Right atrium auricular region (tissue), 2 donors: ENCODE data around the gene INTS15. TPM values are rescaled to one million over a fixed set of nuclear protein-coding genes. Genes with fewer than 3 reads are reported as not detected.

ENCODE experiments used
- DNase-seq: peaks from one replicate; pipeline ENCODE4 v3.0.0-alpha.2; 2019; ENCODE audit warnings: low spot score
- H3K27ac ChIP-seq, 2 donors: fragments of 200-600 bp; sonication (generic); 1 replicate in 1 of 2; 2 replicates in 1 of 2; pipeline ENCODE4 v1.5.1; 2016 to 2019
- H3K27me3 ChIP-seq, 2 donors: fragments of 200-600 bp; sonication (generic); one replicate each; pipeline versions ENCODE4 v1.5.1 to v1.6.0; 2017 to 2019
- H3K36me3 ChIP-seq: fragments of 200-600 bp; sonication (generic); one replicate; pipeline ENCODE4 v1.5.1; 2016
- H3K4me1 ChIP-seq, 2 donors: fragments of 200-600 bp; sonication (generic); one replicate each; pipeline versions ENCODE4 v1.5.1 to v1.6.0; 2017 to 2019
- H3K4me3 ChIP-seq, 2 donors: fragments of 200-600 bp; sonication (generic); 1 replicate in 1 of 2; 2 replicates in 1 of 2; pipeline ENCODE4 v1.5.1; 2017 to 2019; ENCODE audit warnings: mild to moderate bottlenecking in 1 of 2, moderate library complexity in 1 of 2
- H3K9me3 ChIP-seq, 2 donors: fragments of 200-600 bp; sonication (generic); one replicate each; pipeline ENCODE4 v1.5.1; 2019
- total RNA-seq, 2 donors: library from RNA; depleted of rRNA; stranded (reverse); fragments of >200 nt; gene quantifications; one replicate each; pipeline ENCODE4 v1.1.0, GENCODE V29; 2016
- TF ChIP-seq, protein P1 (sequence below), 2 donors: fragments of 200-600 bp; sonication (generic); IDR thresholded peaks; one replicate each; pipeline ENCODE4 v1.5.1; 2019; ENCODE audit warnings: antibody characterized with exemption in 2 of 2

Gene INTS15
- total RNA-seq, 2 donors from 2014 or later: 12.5 to 19.5 TPM

DNA sequence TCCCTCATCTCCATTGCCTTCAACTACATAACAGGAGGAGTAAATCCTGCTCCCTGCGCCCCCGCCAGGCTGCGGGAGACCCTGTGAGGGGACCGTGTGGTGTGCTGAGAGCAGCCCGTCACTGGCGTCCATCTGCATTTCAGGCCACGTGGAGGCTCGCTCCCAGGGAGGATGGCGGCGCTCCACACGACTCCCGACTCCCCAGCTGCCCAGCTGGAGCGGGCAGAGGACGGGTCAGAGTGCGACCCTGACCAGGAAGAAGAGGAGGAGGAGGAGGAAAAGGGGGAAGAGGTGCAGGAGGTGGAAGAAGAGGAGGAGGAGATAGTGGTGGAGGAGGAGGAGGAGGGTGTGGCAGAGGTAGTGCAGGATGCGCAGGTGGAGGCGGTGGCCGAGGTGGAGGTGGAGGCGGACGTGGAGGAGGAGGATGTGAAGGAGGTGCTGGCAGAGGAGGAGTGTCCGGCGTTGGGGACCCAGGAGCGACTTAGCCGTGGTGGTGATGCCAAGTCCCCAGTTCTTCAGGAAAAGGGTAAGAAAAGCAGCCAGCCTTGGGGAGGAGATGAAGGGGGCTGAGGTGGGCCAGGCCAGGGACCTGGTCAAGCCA, 52.5 kb downstream of the INTS15 start:
- peaks cover 0 to 13% of the 10 kb centered on the region in 2 donors for H3K4me1 ChIP-seq
- TF ChIP-seq, protein P1, sequence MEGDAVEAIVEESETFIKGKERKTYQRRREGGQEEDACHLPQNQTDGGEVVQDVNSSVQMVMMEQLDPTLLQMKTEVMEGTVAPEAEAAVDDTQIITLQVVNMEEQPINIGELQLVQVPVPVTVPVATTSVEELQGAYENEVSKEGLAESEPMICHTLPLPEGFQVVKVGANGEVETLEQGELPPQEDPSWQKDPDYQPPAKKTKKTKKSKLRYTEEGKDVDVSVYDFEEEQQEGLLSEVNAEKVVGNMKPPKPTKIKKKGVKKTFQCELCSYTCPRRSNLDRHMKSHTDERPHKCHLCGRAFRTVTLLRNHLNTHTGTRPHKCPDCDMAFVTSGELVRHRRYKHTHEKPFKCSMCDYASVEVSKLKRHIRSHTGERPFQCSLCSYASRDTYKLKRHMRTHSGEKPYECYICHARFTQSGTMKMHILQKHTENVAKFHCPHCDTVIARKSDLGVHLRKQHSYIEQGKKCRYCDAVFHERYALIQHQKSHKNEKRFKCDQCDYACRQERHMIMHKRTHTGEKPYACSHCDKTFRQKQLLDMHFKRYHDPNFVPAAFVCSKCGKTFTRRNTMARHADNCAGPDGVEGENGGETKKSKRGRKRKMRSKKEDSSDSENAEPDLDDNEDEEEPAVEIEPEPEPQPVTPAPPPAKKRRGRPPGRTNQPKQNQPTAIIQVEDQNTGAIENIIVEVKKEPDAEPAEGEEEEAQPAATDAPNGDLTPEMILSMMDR (IDR thresholded peaks at IDR 0.05): no peak
- H3K27me3 ChIP-seq: no peaks in the 10 kb centered on the region
- no peak overlapping the region for H3K27ac ChIP-seq
- no peaks in the 10 kb centered on the region for H3K9me3 ChIP-seq
- peaks cover 58% of the 10 kb centered on the region for H3K36me3 ChIP-seq
- DNase-seq: no peak
- H3K4me3 ChIP-seq: no peak overlapping the region

DNA sequence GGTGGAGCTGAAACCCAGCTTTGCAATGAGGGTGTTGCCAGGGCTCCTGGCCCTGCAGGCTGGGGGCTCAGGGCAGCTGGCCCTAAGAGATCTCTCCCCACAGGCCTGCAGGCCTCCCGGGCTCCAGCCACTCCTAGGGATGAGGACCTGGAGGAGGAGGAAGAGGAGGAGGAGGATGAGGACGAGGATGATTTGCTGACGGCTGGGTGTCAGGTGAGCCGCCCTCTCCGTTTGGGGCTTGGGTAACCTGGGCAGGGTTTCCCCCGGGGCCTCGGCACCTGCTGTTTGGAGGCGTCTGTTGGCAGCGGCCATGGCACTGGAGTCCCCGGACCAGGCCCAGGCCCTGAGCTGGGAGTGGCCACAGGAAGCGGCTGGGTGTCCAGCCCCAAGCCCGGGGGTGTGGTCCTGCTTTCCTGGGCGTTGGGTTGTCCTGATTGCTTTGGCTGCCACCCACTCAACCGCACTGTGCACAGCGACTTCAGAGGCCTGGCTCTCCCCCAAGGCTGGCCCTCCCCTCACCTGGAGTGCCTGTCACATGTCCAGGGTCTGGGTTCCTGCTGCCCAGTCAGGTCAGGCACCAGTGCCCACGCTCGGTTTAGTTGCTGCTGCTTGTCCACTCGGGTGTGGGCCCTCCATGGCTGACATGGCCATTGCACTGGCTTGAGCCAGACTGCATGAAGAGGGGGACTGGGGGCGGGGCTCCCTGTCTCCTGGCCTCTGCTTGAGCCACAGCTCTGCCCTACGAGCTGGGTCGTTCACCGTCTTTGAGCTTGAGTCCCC, 53.2 kb downstream of the INTS15 start:
- no peak for DNase-seq
- H3K4me3 ChIP-seq: no peak overlapping the region
- no peaks in the 10 kb centered on the region for H3K9me3 ChIP-seq
- peaks cover 58% of the 10 kb centered on the region for H3K36me3 ChIP-seq
- no peaks in the 10 kb centered on the region for H3K27me3 ChIP-seq
- no peak overlapping the region for H3K27ac ChIP-seq
- TF ChIP-seq, protein P1 (IDR thresholded peaks at IDR 0.05): no peak
- peaks cover 0 to 9% of the 10 kb centered on the region in 2 donors for H3K4me1 ChIP-seq

DNA sequence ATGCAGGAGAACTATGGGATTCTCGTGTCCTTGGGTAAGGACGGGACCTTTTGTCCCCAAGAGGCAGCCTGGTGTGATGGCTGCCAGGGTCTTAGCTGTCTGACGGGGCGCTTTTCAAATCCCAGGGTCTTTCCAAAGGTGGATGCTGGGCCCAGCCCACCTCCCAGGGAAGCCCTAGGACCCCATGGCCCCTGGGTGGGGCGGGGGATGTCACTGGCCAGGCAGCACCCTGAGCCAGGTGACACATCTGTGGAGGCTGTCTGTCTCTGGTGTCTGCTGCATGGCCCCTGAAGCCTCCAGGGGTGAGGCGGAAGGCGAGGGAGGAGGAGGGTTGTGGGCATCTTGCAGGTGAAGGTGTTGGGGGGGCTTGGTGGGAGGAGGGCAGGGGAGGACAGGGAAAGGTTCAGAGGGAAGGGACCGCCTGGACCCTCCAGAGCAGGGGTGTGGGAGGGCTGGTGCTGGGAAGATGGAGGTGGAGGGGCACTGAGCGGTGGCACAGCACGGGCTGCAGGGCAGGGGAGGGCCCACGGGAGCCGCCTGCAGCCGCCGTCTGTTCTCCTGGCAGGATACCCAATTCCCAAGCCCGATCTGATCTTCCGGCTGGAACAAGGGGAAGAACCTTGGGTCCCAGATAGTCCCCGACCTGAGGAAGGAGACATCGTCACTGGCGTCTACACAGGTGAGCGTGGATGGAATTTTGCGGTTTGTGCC, 54.2 kb downstream of the INTS15 start:
- Histone ChIP-seq H3K4me3 (no peak overlapping the region), H3K27ac (no peak overlapping the region), H3K27me3 (no peaks in the 10 kb centered on the region), H3K4me1 (no peaks in the 10 kb centered on the region), H3K9me3 (no peaks in the 10 kb centered on the region), H3K36me3 (peaks cover 58% of the 10 kb centered on the region)
- no peak for DNase-seq
- TF ChIP-seq, protein P1 (IDR thresholded peaks at IDR 0.05): no peak

DNA sequence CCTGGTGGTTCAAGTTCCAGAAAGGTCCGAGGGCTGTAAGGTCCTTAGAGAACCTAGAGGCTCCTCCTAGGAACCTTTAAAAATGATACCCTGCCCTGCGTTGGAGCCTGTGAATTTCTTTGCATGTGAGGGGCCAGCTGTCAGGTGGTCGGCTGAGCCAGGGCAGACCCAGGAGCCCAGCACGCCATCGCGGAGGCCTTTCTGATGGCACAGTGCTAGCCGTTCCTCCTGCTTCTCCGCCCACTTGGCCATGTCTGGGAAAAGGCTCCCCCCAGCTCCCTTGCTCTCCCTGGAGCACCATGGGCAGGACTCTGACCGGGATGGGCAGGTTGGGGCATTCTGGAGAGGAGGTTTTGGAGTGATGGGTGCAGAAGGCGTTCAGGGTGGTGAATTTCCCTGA, 54.9 kb downstream of the INTS15 start:
- H3K27me3 ChIP-seq: no peaks in the 10 kb centered on the region

DNA sequence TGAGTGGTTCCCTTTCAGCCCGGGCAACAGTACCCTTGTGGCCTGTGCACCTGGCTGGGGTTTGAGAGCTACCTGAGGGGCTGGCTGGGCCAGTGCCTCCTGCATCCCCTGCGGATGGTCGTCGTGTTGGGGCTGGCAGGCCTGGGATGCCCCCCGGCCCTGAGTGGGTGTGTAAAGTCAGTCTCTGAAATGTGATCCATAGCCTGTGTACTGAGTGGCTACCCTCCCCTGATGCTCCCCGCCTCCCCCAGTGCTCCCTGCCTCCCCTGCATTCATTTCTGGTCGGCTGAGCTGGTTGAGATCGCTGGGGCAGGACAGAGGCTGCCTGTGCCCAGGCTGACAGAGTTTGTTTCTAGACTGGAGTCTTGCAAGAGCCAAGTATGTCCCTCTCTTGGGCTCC, 56.6 kb downstream of the INTS15 start:
- H3K4me3 ChIP-seq: no peak overlapping the region
- H3K36me3 ChIP-seq: peaks cover 66% of the 10 kb centered on the region
- no peaks in the 10 kb centered on the region for H3K4me1 ChIP-seq
- H3K27ac ChIP-seq: no peak overlapping the region
- H3K27me3 ChIP-seq: no peaks in the 10 kb centered on the region
- TF ChIP-seq, protein P1 (IDR thresholded peaks at IDR 0.05): no peak
- no peaks in the 10 kb centered on the region for H3K9me3 ChIP-seq
- no peak for DNase-seq

More for the DNA sequence above, 54.9 kb downstream of the INTS15 start:
- no peak overlapping the region for H3K4me3 ChIP-seq
- DNase-seq: no peak
- TF ChIP-seq, protein P1 (IDR thresholded peaks at IDR 0.05): no peak
- peaks cover 58% of the 10 kb centered on the region for H3K36me3 ChIP-seq
- no peaks in the 10 kb centered on the region for H3K4me1 ChIP-seq
- H3K9me3 ChIP-seq: no peaks in the 10 kb centered on the region
- no peak overlapping the region for H3K27ac ChIP-seq
